Astrocyte of the spinal cord (primary cell): ENCODE measurements around the gene GOLGA2.
A peak's percentile ranks its signal among the peaks of the same experiment; 100 is the strongest.

Source experiments
- DNase-seq: peaks from one replicate; pipeline ENCODE4 v3.0.0; 2011; ENCODE audit warnings: low read depth, low spot score
- H3K4me3 ChIP-seq: 2 replicates; pipeline ENCODE4 v1.5.1; 2011; ENCODE audit warnings: low read depth, mild to moderate bottlenecking, low read length, moderate library complexity
- CTCF ChIP-seq: IDR thresholded peaks from 2 replicates; pipeline ENCODE4 v1.5.1; 2012; ENCODE audit warnings: low read depth, mild to moderate bottlenecking, low read length, inconsistent platforms
- in situ Hi-C: cut with HindIII; loops from 2 replicates; pipeline ENCODE4 v1.10.0; 2017; ENCODE audit warnings: low sequenced_read_pairs

The GOLGA2 gene

DNA sequence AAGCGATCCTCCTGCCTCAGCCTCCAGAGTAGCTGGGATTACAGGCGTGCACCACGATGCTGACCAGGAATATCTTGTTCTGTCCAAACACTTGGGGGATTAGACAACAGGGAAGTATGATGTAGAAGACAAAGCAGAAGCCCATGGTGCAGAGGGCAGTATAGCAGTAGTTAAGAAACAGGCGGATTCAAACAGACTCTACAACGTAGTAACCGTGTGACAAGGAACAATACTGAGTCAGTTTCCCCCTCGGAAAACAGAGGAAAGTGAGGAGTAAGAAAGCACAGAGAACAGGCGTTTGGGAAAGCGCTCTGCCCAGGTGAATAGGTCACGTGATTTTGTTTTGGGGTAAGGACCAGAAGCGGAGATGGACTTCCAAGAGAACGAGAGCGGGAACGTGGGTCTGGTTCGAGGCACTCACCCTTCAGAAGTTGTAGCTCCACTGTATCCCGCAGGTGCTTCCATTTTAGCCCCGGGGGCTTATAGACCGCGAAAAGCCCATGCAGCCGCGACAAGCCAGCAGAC, 46.1 kb upstream of the GOLGA2 start:
- no peak for TF ChIP-seq CTCF
- H3K4me3 ChIP-seq, result peak overlapping the region; percentile 89
- DNase-seq, result no peak
- in situ Hi-C loops, result no loop called here

GRCh38 chr9:128321343-128321742, 45.5 kb upstream of the GOLGA2 start:
- in situ Hi-C loops, result no loop called here
- TF ChIP-seq CTCF, result no peak
- peak overlapping the region; percentile 89 for H3K4me3 ChIP-seq
- DNase-seq, result no peak

DNA sequence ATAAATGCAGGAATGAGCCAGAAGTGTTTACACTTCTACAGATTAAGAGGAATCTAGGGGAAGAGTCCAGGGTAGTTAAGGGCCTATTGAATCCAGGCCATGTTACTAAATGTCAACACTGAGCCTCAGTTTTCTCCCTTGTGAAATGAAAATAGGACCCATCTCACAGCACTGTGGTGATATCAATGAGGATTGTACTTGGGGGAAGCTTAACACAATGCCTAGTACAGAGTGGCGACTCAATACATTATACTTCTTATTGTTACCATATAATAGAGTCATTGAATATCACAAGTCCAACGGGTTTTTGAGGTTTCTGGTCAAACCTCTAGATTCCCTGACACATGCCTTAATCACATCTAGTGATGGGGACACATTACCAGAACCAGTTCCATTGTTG, 41.8 kb upstream of the GOLGA2 start:
- TF ChIP-seq CTCF, result no peak
- DNase-seq, result no peak
- in situ Hi-C loops, result no loop called here
- H3K4me3 ChIP-seq, result no peak overlapping the region

DNA sequence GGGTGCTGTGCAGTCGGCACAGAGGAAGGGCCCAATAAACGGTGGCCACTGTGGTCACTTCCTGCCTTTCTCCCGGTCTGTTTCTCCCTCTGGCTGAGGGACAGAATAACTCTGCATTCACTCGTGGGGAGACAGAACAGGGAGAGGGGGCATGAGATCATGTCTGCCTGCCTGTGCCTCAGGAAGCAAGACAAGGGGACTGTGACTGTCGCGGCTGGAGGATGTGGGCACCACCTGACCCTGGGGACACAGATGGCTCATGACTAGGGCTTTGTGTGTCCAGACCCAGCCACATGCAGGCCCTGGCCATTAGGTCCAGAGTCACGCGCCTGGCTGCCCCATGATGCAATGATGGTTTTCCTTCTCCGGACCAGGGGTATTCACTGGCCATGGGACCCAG, 40.6 kb upstream of the GOLGA2 start:
- TF ChIP-seq CTCF, result no peak
- in situ Hi-C loops, result no loop called here
- H3K4me3 ChIP-seq, result no peak overlapping the region
- DNase-seq, result no peak

DNA sequence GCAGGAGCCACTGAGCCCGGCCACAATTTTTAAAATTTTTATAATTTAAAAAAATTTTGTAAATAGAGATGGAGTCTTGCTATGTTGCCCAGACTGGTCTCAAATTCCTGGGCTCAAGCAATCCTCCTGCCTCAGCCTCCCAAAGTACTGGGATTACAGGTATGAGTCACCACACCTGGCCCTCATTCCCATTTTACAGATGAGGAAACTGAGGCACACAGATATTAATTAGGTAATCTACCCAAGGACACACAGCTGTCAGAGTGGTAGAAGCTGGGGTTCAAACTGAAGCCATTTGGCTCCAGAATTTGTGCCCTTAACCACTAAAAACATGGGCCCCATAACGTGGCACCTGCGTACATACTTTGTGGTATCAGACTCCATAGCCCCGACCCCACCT, 38.9 kb upstream of the GOLGA2 start:
- in situ Hi-C loops, result no loop called here
- no peak for TF ChIP-seq CTCF
- no peak for DNase-seq
- H3K4me3 ChIP-seq, result no peak overlapping the region

- no peak for TF ChIP-seq CTCF
- no peak overlapping the region for H3K4me3 ChIP-seq
- DNase-seq, result no peak
- in situ Hi-C loops, result no loop called here
Measured at GRCh38 chr9:128310461-128310860, 34.7 kb upstream of the GOLGA2 start.

DNA sequence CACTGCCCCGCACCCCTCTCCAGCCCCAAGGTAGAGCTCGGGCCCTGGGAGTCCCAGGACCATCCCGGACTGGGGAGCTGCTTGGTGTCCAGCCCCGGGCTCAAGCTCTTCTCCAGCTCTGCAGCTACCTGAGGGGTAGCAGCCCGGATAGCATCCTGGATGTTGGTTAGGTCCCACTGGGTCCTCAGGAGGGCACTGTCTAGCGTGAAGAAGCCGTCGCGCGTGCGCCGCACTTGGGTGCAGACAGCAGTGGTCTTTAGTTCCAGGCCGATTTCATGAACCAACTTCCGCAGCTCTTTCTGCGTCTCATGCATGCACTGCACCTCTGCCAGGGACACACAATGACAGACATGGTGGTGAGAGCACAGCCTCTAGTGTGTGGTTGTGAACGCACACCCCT, 33.7 kb upstream of the GOLGA2 start:
- in situ Hi-C loops, result no loop called here
- no peak for TF ChIP-seq CTCF
- H3K4me3 ChIP-seq, result no peak overlapping the region
- no peak for DNase-seq
